CD14-positive monocyte (primary cell): ENCODE measurements around the gene MDK. TPM values are rescaled to one million over a fixed set of nuclear protein-coding genes. Genes with fewer than 3 reads are reported as not detected.

Experiments used
- DNase-seq, 3 donors: peaks; one replicate each; pipeline ENCODE4 v3.0.0-alpha.2; 2011 to 2022
- H2AFZ ChIP-seq: 2 replicates; pipeline ENCODE4 v1.6.0; 2012; ENCODE audit warnings: mild to moderate bottlenecking, low read depth, low read length, inconsistent platforms; ENCODE audit not compliant: insufficient read depth, poor library complexity, severe bottlenecking
- H3K27ac ChIP-seq, 2 donors: 1 replicate in 1 of 2; 2 replicates in 1 of 2; pipeline ENCODE4 v1.5.1; 2012 to 2013; ENCODE audit warnings: low read length in 2 of 2, control low read depth in 1 of 2, inconsistent platforms in 1 of 2, low read depth in 1 of 2, mild to moderate bottlenecking in 1 of 2
- H3K27me3 ChIP-seq, 2 donors: one replicate each; pipeline versions ENCODE4 v1.6.0 to v1.6.1; 2011 to 2013; ENCODE audit warnings: low read length in 2 of 2; ENCODE audit not compliant: control insufficient read depth in 2 of 2, insufficient read depth in 2 of 2
- H3K36me3 ChIP-seq, 2 donors: replicated peaks in 1 of 2; 1 replicate in 1 of 2; 2 replicates in 1 of 2; pipeline versions ENCODE4 v1.5.1 to v1.6.1; 2012 to 2013; ENCODE audit warnings: low read length in 2 of 2, control low read depth in 1 of 2, inconsistent platforms in 1 of 2, mild to moderate bottlenecking in 1 of 2; ENCODE audit not compliant: insufficient read depth in 2 of 2, control insufficient read depth in 1 of 2
- H3K4me1 ChIP-seq, 2 donors: 1 replicate in 1 of 2; 2 replicates in 1 of 2; pipeline versions ENCODE4 v1.5.1 to v1.6.1; 2012 to 2013; ENCODE audit warnings: low read length in 2 of 2, control low read depth in 1 of 2, inconsistent platforms in 1 of 2, mild to moderate bottlenecking in 1 of 2, moderate library complexity in 1 of 2; ENCODE audit not compliant: insufficient read depth in 2 of 2, control insufficient read depth in 1 of 2
- H3K4me2 ChIP-seq: replicated peaks from 2 replicates; pipeline ENCODE3; 2012; ENCODE audit warnings: low read length, moderate library complexity, mild to moderate bottlenecking; ENCODE audit not compliant: poor library complexity, severe bottlenecking; ENCODE audit errors: extremely low read depth
- H3K4me3 ChIP-seq, 3 experiments: fragments of 200-600 bp in 1 of 3; sonication (generic) in 1 of 3; replicated peaks in 1 of 3; 1 replicate in 2 of 3; 2 replicates in 1 of 3; pipeline ENCODE4 v1.5.1; 2011 to 2013; ENCODE audit warnings: low read length in 3 of 3, mild to moderate bottlenecking in 3 of 3, control low read depth in 2 of 3, low read depth in 2 of 3, inconsistent platforms in 1 of 3, moderate library complexity in 1 of 3
- H3K79me2 ChIP-seq: 2 replicates; pipeline ENCODE4 v1.6.0; 2012; ENCODE audit warnings: mild to moderate bottlenecking, control low read depth, inconsistent platforms, low read length, moderate library complexity; ENCODE audit not compliant: insufficient read depth
- H3K9ac ChIP-seq: 2 replicates; pipeline ENCODE4 v1.6.0; 2017; ENCODE audit warnings: low read length, mild to moderate bottlenecking; ENCODE audit not compliant: insufficient read depth, poor library complexity, severe bottlenecking
- H3K9me3 ChIP-seq, 2 donors: replicated peaks in 1 of 2; 1 replicate in 1 of 2; 2 replicates in 1 of 2; pipeline versions ENCODE4 v1.5.1 to v1.6.1; 2012 to 2013; ENCODE audit warnings: low read length in 2 of 2, control low read depth in 1 of 2; ENCODE audit not compliant: control insufficient read depth in 1 of 2, insufficient read depth in 1 of 2
- H4K20me1 ChIP-seq: 2 replicates; pipeline ENCODE4 v1.6.0; 2012; ENCODE audit warnings: mild to moderate bottlenecking, low read length, control low read depth, moderate library complexity; ENCODE audit not compliant: insufficient read depth
- H3K27ac Mint-ChIP-seq, 7 donors: one replicate each; pipeline ENCODE4 v1.8.0; 2020; ENCODE audit warnings: mild to moderate bottlenecking in 7 of 7, mixed read lengths in 7 of 7, moderate library complexity in 6 of 7, inconsistent platforms in 2 of 7
- H3K27me3 Mint-ChIP-seq, 3 donors: one replicate each; pipeline ENCODE4 v1.8.0; 2021 to 2022; ENCODE audit warnings: low read depth in 3 of 3, mild to moderate bottlenecking in 3 of 3, mixed read lengths in 3 of 3, moderate library complexity in 3 of 3, inconsistent platforms in 1 of 3
- H3K36me3 Mint-ChIP-seq, 2 donors: one replicate each; pipeline ENCODE4 v1.8.0; 2020; ENCODE audit warnings: mixed read lengths in 2 of 2, inconsistent platforms in 1 of 2, mild to moderate bottlenecking in 1 of 2
- H3K4me1 Mint-ChIP-seq: one replicate; pipeline ENCODE4 v1.8.0; 2020; ENCODE audit warnings: mild to moderate bottlenecking, mixed read lengths
- H3K4me3 Mint-ChIP-seq, 2 donors: one replicate each; pipeline ENCODE4 v1.8.0; 2020; ENCODE audit warnings: mild to moderate bottlenecking in 2 of 2, mixed read lengths in 2 of 2, moderate library complexity in 1 of 2
- H3K9me3 Mint-ChIP-seq, 7 donors: one replicate each; pipeline ENCODE4 v1.8.0; 2020 to 2022; ENCODE audit warnings: mixed read lengths in 7 of 7, mild to moderate bottlenecking in 6 of 7, moderate library complexity in 6 of 7, inconsistent platforms in 2 of 7
- WGBS: methylation state at CpG from one replicate; pipeline ENCODE4 v1.1.5; 2013; ENCODE audit warnings: missing lambda C conversion rate; ENCODE audit not compliant: insufficient coverage; 5-methylcytosine and 5-hydroxymethylcytosine counted together
- intact Hi-C, 2 donors: fragments of 100-400 bp; cut with micrococcal nuclease; formaldehyde crosslinking; loops; one replicate each; pipeline versions ENCODE4 v1.15.0 to v1.15.1; 2023
- polyA plus RNA-seq, 3 donors: library from polyadenylated mRNA; depleted of rRNA in 1 of 3; unstranded in 2 of 3; stranded (reverse) in 1 of 3; fragments of 300-500 nt in 2 of 3; fragments of >200 nt in 1 of 3; fragmentation: Illumina TruSeq in 2 of 3; gene quantifications; 1 replicate in 2 of 3; 2 replicates in 1 of 3; pipeline ENCODE4 v1.2.3, GENCODE V29; 2012 to 2021
- TF ChIP-seq, protein P1 (sequence below): fragments of 200-600 bp; IDR thresholded peaks from one replicate; pipeline ENCODE4 v1.8.0; 2022; ENCODE audit warnings: antibody characterized with exemption, mild to moderate bottlenecking

MDK gene
- polyA plus RNA-seq, 3 donors, result 2.8 TPM; not detected in 2

DNA sequence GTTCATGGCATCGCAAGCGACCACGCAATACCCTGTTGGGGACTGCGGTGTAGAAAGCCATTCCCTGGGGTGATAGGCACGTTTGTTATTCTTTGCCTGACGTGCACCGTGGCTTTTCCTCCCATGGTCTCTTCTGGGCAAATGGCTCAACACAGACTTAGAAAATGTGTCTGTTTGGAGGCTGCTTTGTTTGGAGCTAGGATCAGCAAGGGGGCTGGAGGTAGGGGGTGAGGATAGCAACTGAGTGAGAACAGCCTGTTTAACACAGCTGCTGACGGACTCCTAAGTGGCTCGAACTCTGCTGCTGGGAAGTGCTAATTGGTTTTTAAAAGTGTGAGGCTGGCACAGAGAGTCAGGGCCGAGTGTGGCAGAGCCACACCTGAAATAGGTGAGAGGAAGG lies 26.2 kb downstream of the MDK start:
- no peaks in the 10 kb centered on the region for H3K79me2 ChIP-seq
- no peak overlapping the region for H3K9ac ChIP-seq
- Mint-ChIP-seq H3K27me3 (peaks cover 0 to 1% (median 0%) of the 10 kb centered on the region in 3 donors), H3K4me3 (no peak overlapping the region), H3K36me3 (peaks cover 58 to 73% of the 10 kb centered on the region in 2 donors), H3K4me1 (no peaks in the 10 kb centered on the region), H3K27ac (no peak overlapping the region), H3K9me3 (no peaks in the 10 kb centered on the region)
- H3K9me3 ChIP-seq, result no peaks in the 10 kb centered on the region
- H3K4me3 ChIP-seq, result no peak overlapping the region
- H4K20me1 ChIP-seq, result no peaks in the 10 kb centered on the region
- TF ChIP-seq, protein P1, sequence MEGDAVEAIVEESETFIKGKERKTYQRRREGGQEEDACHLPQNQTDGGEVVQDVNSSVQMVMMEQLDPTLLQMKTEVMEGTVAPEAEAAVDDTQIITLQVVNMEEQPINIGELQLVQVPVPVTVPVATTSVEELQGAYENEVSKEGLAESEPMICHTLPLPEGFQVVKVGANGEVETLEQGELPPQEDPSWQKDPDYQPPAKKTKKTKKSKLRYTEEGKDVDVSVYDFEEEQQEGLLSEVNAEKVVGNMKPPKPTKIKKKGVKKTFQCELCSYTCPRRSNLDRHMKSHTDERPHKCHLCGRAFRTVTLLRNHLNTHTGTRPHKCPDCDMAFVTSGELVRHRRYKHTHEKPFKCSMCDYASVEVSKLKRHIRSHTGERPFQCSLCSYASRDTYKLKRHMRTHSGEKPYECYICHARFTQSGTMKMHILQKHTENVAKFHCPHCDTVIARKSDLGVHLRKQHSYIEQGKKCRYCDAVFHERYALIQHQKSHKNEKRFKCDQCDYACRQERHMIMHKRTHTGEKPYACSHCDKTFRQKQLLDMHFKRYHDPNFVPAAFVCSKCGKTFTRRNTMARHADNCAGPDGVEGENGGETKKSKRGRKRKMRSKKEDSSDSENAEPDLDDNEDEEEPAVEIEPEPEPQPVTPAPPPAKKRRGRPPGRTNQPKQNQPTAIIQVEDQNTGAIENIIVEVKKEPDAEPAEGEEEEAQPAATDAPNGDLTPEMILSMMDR, result no peak
- WGBS, result 98% methylated on average over 9 of the region's 10 CpGs
- peaks cover 46 to 75% of the 10 kb centered on the region in 2 donors for H3K36me3 ChIP-seq
- no peak for DNase-seq
- intact Hi-C loops, result no loop called here
- no peak overlapping the region for H3K27ac ChIP-seq
- H3K27me3 ChIP-seq, result no peaks in the 10 kb centered on the region
- no peaks in the 10 kb centered on the region for H3K4me1 ChIP-seq
- no peak overlapping the region for H3K4me2 ChIP-seq
- H2AFZ ChIP-seq, result no peak overlapping the region

DNA sequence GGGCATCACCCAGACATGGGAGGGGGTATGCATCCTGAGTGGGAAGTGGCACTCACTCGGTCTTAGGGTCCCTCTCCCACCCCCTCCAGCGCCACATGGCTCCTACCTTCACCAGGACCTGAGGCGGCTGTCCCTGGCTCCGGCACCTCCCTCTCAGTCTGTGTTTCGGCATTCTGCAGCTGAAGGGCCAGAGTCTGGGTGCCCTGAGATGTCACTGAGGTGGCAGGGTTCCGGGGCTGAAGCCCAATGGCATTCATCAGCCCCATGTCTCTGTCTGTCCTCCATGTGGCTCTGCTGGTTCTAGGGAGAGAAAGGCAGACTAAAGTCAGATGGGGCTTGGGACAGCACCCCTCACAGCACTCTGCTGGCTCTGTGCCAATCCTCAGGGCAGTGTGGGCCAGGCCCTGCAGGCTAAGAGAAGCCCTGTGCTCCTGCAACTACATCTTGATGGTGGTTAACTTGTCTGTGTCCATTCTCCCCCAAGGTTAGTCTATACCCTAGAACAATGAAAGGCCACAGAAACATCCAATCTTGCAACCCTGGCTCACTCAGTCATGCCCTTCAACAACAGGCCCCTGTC lies 27.0 kb downstream of the MDK start:
- Histone ChIP-seq H3K36me3 (peaks cover 44 to 75% of the 10 kb centered on the region in 2 donors), H3K9ac (no peak overlapping the region), H4K20me1 (no peaks in the 10 kb centered on the region), H3K4me3 (no peak overlapping the region), H3K79me2 (no peaks in the 10 kb centered on the region), H3K4me2 (no peak overlapping the region), H3K9me3 (no peaks in the 10 kb centered on the region), H2AFZ (no peak overlapping the region), H3K27ac (no peak overlapping the region), H3K27me3 (no peaks in the 10 kb centered on the region), H3K4me1 (no peaks in the 10 kb centered on the region)
- H3K27ac Mint-ChIP-seq, result peak overlapping the region in 1 of 7 donors; percentile 25
- H3K36me3 Mint-ChIP-seq, result peaks cover 57 to 71% of the 10 kb centered on the region in 2 donors
- no peak overlapping the region for H3K4me3 Mint-ChIP-seq
- TF ChIP-seq, protein P1, result no peak
- WGBS, result 100% methylated on average over 4 of the region's 6 CpGs
- no peaks in the 10 kb centered on the region for H3K9me3 Mint-ChIP-seq
- peaks cover 0 to 1% (median 0%) of the 10 kb centered on the region in 3 donors for H3K27me3 Mint-ChIP-seq
- intact Hi-C loops, result no loop called here
- H3K4me1 Mint-ChIP-seq, result no peaks in the 10 kb centered on the region
- no peak for DNase-seq
